Left renal cortex interstitium (tissue), 4 donors: Measurements from ENCODE around the gene CSTPP1. TPM values are rescaled to one million over a fixed set of nuclear protein-coding genes. Genes with fewer than 3 reads are reported as not detected.

ENCODE experiments used
- DNase-seq, 4 donors: peaks; one replicate each; pipeline ENCODE4 v3.0.0-alpha.2; 2013; ENCODE audit warnings: low read depth in 4 of 4, low spot score in 2 of 4, missing footprints in 1 of 4
- polyA plus RNA-seq, 4 donors: library from polyadenylated mRNA; unstranded; fragments of 120-200 nt; gene quantifications; one replicate each; pipeline ENCODE4 v1.2.1, GENCODE V29; 2013; ENCODE audit not compliant: insufficient read length in 4 of 4

CSTPP1 gene
- polyA plus RNA-seq, 4 donors, result 54.3 to 60.4 (median 57.0) TPM

DNA sequence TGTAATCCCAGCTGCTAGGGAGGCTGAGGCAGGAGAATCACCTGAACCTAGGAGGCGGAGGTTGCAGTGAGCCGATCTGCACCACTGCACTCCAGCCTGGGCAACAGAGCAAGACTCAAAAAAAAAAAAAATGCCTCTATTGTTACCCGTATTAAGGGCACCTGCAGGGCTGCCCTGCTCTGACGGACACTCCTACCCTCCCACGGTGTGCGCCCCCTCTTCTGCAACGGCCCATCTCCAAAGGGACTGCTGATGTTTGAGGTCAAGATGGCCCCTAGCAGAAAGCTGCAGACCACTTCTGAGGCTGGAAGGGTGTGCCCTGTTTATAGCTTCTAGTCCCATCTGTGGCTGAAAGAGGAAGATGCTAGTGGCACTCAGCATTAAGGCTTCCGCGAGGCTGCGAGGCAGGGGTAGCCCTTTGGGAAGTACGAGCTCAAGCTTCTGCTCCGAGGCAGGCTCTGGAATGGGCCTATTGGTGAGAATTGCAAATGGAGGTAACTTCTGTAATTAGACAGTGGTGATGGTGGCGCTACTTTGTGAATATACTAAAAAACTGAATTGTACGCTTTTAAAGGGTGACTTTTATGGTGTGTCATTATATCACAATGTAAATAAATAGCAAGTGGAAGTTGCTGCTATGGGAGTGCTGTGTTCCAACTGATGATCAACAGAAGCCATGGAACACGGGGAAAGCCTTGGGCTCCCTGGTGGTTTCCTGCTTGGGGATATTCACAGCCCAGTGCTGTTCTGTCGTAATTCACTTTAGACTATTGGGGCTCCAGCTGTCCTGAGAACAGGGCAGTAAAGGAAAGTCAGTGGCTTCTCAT lies 215.8 kb downstream of the CSTPP1 start:
- DNase-seq, result no peak

DNA sequence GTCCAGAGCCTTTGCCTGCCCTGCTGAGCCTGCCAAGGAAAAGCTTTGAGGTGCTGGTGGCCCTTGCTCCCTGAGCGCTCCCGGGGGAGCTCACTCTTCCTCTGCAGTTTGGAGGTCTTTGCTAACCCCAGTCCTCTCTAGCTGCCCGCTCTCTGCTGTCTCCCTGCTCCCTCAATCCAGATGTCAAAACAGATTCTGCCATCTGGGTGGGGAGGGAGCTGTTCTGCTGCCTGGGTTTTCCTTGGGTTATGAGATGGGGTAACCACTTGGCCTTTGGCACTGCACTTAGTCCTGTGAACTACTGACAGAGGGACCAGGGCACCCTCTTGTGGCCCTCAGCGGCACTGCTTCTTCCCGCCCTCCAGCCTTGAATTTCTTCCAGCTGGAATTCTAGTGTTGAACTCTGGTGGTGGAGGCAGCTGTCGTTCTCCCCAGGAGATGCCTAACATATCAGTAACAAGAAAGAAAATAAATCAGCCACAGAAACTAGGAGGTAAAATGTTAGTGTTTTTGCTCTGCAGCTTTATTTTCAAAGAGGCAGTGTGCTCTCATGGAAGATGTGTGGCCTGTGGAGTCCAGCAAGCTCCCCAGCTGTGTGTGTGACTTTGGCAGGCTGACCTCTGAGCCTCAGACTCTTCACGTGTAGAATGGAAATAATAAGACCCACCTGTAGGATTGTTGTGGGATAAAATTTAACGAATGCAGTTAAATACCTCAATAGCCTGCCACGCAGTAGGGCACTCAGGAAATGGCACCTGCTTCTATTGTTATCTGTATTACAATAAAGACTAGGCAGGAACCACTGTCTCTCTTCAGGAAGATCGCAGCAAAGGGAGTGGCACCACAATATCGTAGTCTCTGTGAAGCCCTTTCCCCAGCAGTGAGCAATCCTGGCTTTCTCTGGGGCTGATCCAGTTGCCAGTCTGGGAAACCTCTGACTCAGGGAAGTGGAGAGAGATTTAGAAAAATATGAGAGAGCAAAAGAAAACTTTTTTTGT lies 216.7 kb downstream of the CSTPP1 start:
- peak in 3 of 4 donors; percentile 49 to 70 (median 52) for DNase-seq

DNA sequence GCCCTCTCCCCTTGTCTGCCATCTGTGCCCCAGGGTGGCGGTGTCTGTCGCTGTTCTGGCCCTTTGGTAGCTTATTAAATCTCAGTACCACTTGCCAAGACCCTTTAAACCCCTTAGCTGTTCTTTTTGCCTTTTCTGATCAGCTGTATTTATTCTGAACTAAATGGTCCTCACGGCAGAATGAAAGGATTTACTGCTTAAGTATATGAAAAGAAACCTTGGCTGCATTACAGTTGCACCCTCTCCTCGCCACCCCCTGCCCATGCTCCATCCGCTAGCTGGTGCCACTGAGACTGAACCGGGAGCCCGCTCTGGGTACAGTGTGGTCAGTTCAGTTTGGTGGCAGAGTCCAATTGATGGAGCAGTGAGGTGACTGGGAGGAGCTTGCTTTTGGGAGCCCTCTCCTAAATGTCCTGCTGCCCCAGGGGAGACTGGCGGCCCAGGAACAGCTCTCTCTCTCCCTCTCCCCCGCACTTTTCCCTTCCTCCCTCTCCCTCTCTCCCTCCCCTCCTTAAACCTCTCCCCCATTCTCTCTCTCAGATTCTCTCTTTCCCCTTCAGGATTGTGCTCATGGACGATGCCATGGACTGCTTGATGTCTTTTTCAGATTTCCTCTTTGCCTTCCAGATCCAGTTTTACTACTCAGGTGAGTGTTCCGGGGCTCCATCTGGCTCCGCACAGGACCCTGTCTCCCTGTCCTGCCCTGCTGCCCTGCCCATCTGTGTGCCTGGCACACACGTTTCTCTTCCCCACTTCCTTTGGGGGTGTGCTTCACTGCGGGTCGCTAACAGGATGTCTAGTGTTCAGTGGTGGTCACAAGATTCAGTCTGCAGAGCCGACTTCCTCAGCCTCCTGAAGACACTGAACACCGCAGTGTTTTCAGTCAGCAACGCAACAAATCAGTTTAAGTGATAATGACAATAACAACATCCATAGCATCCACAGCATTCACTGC lies 218.3 kb downstream of the CSTPP1 start:
- no peak for DNase-seq

DNA sequence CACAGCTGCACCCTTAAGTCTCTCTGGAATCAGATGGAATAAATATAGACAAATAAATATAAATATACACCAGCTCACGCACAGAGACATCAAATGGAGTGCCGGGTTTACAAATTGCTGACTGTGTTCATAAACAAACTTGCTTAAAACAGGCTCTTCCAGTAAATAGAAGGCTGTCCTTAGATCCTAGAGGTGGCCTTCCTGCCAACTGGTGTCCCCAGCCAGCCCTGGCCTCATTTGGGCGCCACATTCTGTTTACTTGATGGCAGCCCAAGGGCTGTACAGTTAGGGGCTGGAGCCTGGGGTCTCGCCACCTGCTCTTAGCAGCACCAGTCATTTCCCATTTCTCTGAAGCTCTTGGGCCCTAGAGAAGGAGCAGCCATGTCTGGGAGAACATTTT lies 219.3 kb downstream of the CSTPP1 start:
- DNase-seq, result no peak

DNA sequence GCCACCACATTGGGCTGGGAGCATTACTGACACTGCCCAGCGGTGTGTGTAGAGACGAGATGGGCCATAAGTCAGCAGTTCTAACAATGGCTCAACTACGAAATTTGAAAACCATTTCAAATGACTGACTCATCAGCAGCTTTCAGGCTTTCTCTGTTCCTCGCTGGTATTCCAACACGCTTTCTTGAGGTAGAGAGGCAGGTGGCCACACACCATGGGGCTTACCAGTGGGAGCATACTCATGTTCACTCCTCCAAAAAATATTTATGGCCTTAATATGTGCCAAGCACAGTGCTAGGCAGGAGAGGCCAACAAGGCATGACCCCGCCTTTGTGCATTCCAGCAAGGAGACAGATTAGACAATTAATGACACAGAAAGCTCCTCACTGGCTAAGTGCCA lies 219.8 kb downstream of the CSTPP1 start:
- no peak for DNase-seq

GRCh38 chr11:47156951-47157350 lies 220.4 kb downstream of the CSTPP1 start:
- DNase-seq, result no peak

DNA sequence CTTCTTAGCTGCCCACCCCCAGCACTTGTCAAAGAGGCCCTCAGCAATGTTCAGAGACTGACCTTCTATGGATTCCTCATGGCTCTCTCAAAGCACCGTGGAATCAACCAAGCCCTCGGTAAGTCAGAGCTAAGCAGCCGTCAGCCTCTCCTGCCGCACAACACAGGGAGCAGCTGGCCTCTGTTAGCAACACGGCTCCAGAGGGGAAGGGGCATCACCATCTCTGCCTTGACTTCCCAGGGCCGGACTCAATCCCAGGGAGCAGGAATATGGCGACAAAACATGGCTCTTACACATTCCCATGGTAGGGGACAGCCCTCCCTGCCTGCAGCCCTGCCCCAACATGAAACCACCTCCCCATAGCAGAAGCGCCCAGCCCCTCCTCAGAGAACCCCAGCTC lies 221.2 kb downstream of the CSTPP1 start:
- DNase-seq, result no peak

DNA sequence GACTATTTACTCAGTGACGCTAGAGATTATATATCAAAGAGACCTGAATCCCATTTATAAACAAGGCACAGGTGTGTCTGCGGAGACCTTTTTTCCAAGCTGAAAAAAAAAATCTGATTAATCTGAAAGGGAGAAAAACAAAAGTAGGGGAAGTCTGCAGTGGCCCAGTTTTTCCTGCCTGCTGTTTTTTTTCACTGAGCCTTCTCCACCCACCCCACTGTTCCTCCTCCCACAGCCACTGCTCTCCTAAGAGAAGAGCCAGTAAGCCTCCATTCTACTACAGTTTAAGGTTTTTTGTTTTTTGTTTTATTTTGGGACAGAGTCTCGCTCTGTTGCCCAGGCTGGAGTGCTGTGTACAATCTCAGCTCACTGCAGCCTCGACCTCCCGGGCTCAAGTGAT lies 221.7 kb downstream of the CSTPP1 start:
- no peak for DNase-seq

DNA sequence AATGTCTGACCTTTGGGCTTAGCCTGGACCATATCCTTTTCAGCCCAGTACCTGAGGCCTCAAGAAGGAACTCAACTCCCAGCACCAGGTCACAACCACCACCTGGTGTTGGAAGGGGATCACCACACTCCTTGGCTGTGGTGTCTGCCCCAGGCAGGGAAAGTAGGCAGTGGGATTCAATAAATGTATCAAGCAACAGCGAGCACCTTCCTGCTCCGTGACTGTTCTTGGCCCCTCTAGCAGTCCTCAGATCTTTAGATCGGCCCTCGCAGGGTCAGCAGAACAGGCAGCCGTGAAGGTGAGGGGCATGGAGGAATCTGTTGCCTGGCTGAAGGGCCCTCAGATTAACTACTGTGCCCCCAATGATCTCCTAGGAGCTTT lies 224.2 kb downstream of the CSTPP1 start:
- DNase-seq, result no peak

DNA sequence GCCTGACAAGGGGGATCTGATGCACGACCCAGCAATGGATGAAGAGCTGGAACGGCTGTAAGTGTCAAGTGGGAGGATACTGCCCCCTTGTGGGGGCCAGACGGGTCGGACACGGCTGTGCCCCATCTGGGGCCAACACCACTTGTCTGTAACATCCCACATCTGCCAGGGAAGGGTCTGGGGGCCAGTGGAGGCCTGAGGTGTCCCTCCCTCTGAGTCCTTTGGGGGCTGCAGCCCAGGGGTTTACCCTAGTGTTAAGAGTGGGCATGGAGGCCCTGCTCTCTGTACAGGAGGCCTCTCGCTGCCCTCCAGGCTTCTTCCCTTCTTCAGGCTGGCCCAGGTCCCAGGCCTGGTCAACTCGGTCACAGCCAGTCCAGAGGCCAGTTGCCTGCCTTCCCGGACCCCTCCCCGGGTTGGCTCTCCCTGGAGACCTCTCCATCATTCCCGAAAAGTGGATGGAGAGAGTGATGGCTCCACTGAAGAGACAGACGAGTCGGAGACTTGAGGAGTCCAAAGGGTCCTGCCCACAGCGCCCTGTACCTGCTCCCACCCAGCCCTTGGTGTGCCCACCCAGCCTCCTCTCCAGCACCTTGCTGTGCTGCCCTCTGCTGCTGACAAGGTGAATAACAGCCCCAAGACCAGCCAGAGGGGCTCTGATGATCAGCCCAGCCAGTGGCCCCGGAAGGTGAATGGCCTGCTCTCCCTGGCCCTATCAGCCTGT lies 224.7 kb downstream of the CSTPP1 start:
- no peak for DNase-seq

- DNase-seq, result no peak
These were observed 225.3 kb downstream of the CSTPP1 start for GRCh38 chr11:47161890-47162289.

- DNase-seq, result no peak
These were observed 225.9 kb downstream of the CSTPP1 start for GRCh38 chr11:47162426-47162825.

DNA sequence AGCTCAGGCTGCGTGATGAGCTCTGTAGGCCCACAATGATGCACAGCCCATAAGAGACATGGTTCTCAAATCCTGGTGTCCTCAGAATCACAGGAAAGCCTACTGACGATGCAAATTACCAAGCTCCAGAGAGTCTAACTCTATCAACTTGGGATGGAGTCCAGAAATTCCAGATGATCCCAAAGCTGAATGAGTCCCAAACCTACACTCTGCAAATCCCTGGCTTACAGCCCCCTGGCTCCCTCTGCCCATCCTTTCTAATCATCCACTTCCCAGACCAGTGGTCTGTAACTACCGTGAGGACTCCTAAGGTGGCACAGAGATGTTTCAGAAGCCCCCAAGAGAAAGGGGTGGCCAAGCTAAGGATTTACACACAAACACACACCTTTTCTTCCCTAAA lies 226.6 kb downstream of the CSTPP1 start:
- no peak for DNase-seq

GRCh38 chr11:47163898-47164297 lies 227.3 kb downstream of the CSTPP1 start:
- DNase-seq, result no peak

GRCh38 chr11:47164321-47164720 lies 227.8 kb downstream of the CSTPP1 start:
- DNase-seq, result no peak

DNA sequence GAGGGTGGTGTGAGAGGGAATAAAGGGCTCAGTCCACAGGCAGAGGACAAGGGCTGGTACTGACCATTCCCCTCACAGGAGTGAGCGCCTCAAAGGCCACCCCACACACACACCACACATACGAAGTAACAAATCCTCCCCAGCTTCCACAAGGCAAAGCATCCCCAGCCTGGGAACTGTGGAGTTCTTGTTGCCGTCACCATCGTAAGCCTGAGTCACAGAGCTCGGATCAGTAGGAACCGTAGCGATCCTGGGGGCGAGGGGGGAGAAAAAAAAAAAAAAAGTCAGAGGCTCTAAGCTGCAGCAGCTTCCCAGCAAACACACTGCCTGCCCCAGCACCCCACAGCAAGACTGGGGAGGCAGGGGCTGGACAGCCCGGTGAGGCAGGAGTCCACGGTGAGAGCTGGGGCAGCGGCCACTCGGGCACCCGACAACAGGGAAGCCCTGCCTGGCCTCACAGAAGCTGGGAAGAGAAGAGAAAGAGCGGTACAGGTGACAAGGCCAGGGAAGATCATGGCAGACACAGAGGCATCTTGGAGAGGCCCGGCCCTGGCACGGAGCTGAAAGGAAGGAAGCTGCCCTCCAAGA lies 228.8 kb downstream of the CSTPP1 start:
- no peak for DNase-seq

GRCh38 chr11:47166368-47166767 lies 229.8 kb downstream of the CSTPP1 start:
- DNase-seq, result no peak

GRCh38 chr11:47171061-47171838 lies 234.7 kb downstream of the CSTPP1 start:
- DNase-seq, result no peak

GRCh38 chr11:47171856-47172255 lies 235.3 kb downstream of the CSTPP1 start:
- no peak for DNase-seq
